ENCODE measurements around the gene OCA2. TPM values are rescaled to one million over a fixed set of nuclear protein-coding genes. Genes with fewer than 3 reads are reported as not detected.
"Not testable (repeated sequence)": the region's sequence is repeated elsewhere in the genome, so short reads cannot be mapped to it uniquely, and the experiment has no call there.

The OCA2 gene
- polyA plus RNA-seq, 1 donor from 2014 or later = not detected

GRCh38 chr15:27863000-27863399, 236.1 kb downstream of the OCA2 start:
- Mint-ChIP-seq H3K4me3 (no peak overlapping the region), H3K36me3 (no peaks in the 10 kb centered on the region), H3K9me3 (peaks cover 0 to 17% (median 16%) of the 10 kb centered on the region in 3 donors), H3K4me1 (peaks cover 0 to 2% (median 0%) of the 10 kb centered on the region in 3 donors), H3K27me3 (no peaks in the 10 kb centered on the region), H3K27ac (no peak overlapping the region)

DNA sequence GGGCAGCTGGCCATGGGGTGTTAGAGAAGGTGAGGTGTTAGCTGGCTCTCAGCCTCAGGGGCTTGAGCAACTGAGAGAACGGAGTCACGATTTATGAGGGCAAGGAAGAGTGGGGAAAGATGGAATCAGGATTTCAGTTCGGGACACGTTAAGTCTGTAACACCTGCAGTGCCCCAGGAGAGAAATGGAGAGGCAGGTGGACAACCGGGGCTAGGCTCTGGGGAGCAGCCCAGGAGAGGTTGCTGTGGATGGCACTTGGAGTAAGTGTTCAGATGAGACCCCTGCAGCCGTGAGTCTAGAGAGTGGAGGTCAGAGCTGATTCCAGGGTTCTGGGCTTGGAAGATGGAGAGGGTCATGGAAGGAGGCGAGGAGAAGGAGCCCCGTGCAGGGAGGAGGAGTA, 237.9 kb downstream of the OCA2 start:
- H3K9me3 Mint-ChIP-seq = peaks cover 5 to 29% (median 19%) of the 10 kb centered on the region in 3 donors
- peaks cover 0 to 2% (median 0%) of the 10 kb centered on the region in 3 donors for H3K4me1 Mint-ChIP-seq
- H3K27ac Mint-ChIP-seq = no peak overlapping the region
- no peaks in the 10 kb centered on the region for H3K36me3 Mint-ChIP-seq
- no peak overlapping the region for H3K4me3 Mint-ChIP-seq
- H3K27me3 Mint-ChIP-seq = no peaks in the 10 kb centered on the region

DNA sequence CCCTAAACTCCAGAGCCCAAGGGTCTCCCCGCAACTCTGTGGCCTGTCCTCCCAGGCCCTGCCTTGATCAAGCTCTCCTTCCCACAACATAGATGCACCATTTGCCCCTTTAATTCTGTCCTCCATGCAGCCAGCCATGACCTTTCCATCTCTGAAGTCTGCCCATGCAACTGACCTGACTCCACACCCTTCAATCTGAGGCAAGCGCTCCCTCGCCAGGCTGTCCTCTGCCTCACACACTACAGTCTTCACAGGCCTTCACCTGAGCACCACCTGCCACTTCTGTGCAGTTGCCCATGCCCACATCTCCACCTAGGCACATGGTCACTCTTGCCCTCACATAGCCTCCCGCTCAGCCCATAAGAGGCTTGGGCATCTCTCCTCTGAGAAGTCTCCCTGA, 244.0 kb downstream of the OCA2 start:
- H3K9me3 Mint-ChIP-seq = peaks cover 7 to 23% (median 13%) of the 10 kb centered on the region in 3 donors
- H3K36me3 Mint-ChIP-seq = no peaks in the 10 kb centered on the region
- no peak overlapping the region for H3K4me3 Mint-ChIP-seq
- no peaks in the 10 kb centered on the region for H3K27me3 Mint-ChIP-seq
- H3K4me1 Mint-ChIP-seq = no peaks in the 10 kb centered on the region
- H3K27ac Mint-ChIP-seq = no peak overlapping the region

DNA sequence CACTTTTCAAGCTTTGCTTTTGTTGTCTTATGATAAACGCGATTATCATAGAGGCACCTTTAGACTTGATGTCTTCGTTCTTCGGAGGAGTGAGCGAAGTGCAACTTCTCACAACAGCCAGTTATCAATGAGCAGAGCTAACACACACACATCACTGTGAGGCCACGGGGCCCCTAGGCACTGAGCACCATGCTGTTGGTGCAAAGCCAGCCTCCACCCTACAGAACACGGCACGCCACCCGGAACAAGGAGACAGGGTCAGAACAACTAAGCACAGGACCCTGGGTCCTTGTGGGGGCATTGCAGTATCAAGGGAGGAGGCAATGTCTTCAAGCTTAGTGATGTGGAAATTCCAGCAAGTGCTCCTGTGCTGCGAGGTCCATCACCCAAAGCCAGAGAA, 244.5 kb downstream of the OCA2 start:
- H3K36me3 Mint-ChIP-seq = no peaks in the 10 kb centered on the region
- no peaks in the 10 kb centered on the region for H3K27me3 Mint-ChIP-seq
- no peak overlapping the region for H3K4me3 Mint-ChIP-seq
- no peak overlapping the region for H3K27ac Mint-ChIP-seq
- H3K4me1 Mint-ChIP-seq = no peaks in the 10 kb centered on the region
- peaks cover 8 to 23% (median 13%) of the 10 kb centered on the region in 3 donors for H3K9me3 Mint-ChIP-seq

DNA sequence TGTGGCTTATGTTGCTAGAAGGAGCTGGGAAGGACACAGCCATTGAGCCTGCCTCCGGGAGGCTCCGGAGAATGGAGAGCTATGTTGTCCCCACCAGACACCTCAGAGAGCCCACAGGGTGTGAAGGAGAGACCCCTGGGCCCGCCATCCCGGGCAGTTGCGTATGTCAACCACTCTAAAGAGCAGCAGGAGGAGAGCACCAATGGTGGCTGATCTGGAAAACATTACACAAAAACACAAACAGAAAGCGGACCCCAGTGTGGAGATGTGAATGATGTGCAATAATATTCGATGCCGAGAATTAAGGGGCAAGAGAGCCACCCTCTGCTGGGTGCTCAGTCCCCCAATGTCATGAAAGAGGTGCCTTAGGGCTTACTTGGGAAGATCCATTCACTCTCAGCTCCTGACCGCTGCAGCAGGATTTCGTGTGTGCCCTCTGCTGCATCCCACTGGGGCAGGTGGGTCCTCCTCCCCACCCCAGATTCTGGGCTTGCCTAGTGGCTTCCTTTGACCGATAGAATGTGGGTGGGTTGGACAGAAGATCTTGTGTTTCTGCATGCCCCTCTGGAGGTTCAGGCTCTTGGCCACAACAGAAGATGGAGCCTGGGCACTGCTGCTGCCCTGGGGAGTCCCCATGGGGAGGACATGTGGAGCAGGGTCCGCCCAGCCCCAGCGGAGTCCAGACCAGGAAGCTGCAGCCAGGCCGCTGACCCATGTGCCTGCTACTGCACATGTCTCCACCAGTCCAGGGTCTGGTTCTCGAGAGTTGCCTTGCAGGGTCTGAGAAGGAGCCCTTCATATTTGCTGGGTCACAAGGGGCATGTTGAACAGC, 245.3 kb downstream of the OCA2 start:
- Mint-ChIP-seq H3K27ac (no peak overlapping the region), H3K27me3 (no peaks in the 10 kb centered on the region), H3K9me3 (peaks cover 7 to 23% (median 14%) of the 10 kb centered on the region in 3 donors), H3K4me3 (no peak overlapping the region), H3K4me1 (no peaks in the 10 kb centered on the region), H3K36me3 (no peaks in the 10 kb centered on the region)

- H3K4me1 Mint-ChIP-seq = no peaks in the 10 kb centered on the region
- no peak overlapping the region for H3K4me3 Mint-ChIP-seq
- no peaks in the 10 kb centered on the region for H3K36me3 Mint-ChIP-seq
- no peak overlapping the region for H3K27ac Mint-ChIP-seq
- H3K9me3 Mint-ChIP-seq = peaks cover 6 to 13% (median 13%) of the 10 kb centered on the region in 3 donors
- no peaks in the 10 kb centered on the region for H3K27me3 Mint-ChIP-seq
These were observed 247.3 kb downstream of the OCA2 start for GRCh38 chr15:27851858-27852210.

DNA sequence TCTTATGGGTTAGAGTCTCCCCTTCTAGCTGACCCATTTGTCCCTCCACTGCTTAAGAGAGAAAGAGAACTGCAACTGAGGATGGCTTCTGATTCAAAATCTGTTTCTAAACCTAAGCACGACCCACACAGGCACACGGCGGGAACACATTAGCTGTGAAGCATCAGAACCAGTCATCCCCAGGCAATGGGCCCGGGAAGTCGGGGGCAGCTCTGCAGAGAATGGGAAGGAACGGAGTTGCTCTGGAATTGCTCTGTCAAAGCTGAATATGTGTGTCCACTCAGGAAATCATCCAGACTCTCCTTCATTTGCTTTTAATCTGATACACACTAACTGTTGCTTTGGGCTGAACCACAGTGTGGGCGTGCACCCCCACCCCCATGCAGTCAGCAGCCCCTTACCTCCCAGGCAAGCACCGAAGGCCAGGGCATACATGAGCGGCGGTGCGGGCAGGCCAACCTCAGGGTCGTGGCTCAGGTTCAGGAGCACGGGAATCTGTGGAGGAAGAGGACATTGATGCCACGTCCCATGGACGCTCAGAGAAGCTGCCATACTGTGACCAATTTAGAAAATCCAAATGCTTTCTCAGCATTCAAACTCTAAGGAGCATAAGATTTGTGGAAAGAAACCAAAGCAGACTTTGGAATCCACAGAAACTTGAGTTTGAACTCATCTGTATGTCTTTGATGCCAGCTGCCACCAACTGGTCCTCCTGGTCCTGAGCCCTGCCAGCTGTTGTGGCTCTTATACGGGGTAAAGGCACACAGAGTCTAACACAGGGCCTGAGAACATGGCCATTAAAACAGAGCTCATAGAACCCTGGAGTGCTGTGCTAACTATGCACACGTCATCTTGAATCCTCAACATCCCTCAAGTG, 247.9 kb downstream of the OCA2 start:
- Mint-ChIP-seq H3K9me3 (peaks cover 4 to 10% (median 8%) of the 10 kb centered on the region in 3 donors), H3K27me3 (no peaks in the 10 kb centered on the region), H3K36me3 (no peaks in the 10 kb centered on the region), H3K4me1 (no peaks in the 10 kb centered on the region), H3K4me3 (no peak overlapping the region), H3K27ac (no peak overlapping the region)

DNA sequence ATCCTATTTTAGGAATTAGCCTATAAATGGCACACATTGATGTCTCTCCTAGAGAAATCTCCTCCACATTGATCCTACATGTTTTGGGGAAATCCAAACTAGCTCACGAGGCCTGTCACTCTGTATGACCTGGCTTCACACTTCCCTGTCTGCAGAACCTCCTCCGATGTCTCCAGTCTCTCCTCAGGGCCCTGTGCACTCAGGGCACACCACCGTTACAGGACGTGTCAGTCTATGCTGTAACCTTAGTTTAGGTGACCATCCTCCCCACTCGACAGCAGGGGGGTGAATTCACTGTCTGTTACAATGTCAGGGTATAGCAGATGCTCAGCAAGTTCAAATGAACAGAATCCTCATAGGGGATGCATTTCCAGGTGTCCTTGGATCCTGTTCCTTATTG, 249.1 kb downstream of the OCA2 start:
- no peak overlapping the region for H3K4me3 Mint-ChIP-seq
- no peaks in the 10 kb centered on the region for H3K36me3 Mint-ChIP-seq
- no peaks in the 10 kb centered on the region for H3K27me3 Mint-ChIP-seq
- no peak overlapping the region for H3K27ac Mint-ChIP-seq
- H3K4me1 Mint-ChIP-seq = no peaks in the 10 kb centered on the region
- H3K9me3 Mint-ChIP-seq = peaks cover 4 to 6% (median 6%) of the 10 kb centered on the region in 3 donors

GRCh38 chr15:27848936-27849335, 250.2 kb downstream of the OCA2 start:
- H3K27ac Mint-ChIP-seq, H3K4me1 Mint-ChIP-seq, H3K27me3 Mint-ChIP-seq, H3K36me3 Mint-ChIP-seq, H3K9me3 Mint-ChIP-seq: not testable (repeated sequence)
- peak overlapping the region in 1 of 4 donors; percentile 54 for H3K4me3 Mint-ChIP-seq

GRCh38 chr15:27847775-27848710, 251.1 kb downstream of the OCA2 start:
- H3K4me3 Mint-ChIP-seq = no peak overlapping the region
- H3K27me3 Mint-ChIP-seq = no peaks in the 10 kb centered on the region
- H3K4me1 Mint-ChIP-seq = no peaks in the 10 kb centered on the region
- H3K36me3 Mint-ChIP-seq = no peaks in the 10 kb centered on the region
- H3K9me3 Mint-ChIP-seq = peaks cover 4 to 6% (median 5%) of the 10 kb centered on the region in 3 donors
- H3K27ac Mint-ChIP-seq = no peak overlapping the region

GRCh38 chr15:27846722-27847395, 252.3 kb downstream of the OCA2 start:
- Mint-ChIP-seq H3K36me3 (no peaks in the 10 kb centered on the region), H3K4me1 (no peaks in the 10 kb centered on the region), H3K4me3 (no peak overlapping the region), H3K9me3 (peaks cover 2 to 6% (median 5%) of the 10 kb centered on the region in 3 donors), H3K27me3 (no peaks in the 10 kb centered on the region), H3K27ac (no peak overlapping the region)

DNA sequence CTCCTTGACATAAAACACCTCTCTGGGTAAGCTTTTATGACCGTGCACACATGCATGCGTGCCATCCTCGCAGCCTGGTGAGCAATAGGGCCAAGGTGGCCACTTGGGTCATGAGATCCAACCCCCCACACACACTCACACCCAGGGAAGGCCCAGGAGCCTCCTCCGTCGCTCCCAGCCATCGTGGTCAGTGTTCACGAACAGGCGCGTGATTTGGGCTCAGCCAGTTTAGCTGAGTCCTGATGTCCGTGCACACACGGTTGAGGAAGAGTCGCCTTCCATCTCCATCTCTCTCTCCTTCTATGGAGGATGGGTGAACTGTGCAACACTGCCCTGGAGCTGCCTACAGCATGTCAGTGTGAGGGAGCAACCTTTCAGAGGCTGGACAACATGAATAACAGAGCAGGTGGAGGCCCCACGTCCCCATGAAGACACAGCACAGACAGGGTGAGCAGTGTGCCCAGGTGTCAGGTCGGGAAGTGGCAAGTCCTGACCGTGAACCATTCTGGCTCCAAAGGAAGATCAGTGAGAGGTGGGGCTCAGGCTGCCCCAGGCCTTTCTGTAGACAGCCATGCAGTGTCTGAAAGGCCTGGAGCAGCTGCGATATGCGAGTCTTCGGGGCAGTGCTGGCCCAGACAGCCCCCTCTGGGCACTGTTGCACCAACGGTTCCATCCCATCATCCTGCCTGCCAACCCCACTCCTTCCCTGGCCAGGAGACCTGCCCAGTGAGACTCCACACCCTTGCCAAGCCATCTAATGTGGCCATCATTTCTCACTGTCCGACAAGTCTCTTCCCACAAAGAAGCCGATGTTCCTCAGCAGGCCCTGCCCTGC, 253.4 kb downstream of the OCA2 start:
- Mint-ChIP-seq H3K4me3 (no peak overlapping the region), H3K27ac (no peak overlapping the region), H3K9me3 (peaks cover 1 to 4% (median 2%) of the 10 kb centered on the region in 3 donors), H3K36me3 (no peaks in the 10 kb centered on the region), H3K4me1 (no peaks in the 10 kb centered on the region), H3K27me3 (no peaks in the 10 kb centered on the region)

GRCh38 chr15:27844018-27844666, 255.0 kb downstream of the OCA2 start:
- no peaks in the 10 kb centered on the region for H3K4me1 Mint-ChIP-seq
- no peak overlapping the region for H3K4me3 Mint-ChIP-seq
- H3K9me3 Mint-ChIP-seq = peaks cover 0 to 3% (median 0%) of the 10 kb centered on the region in 3 donors
- H3K27me3 Mint-ChIP-seq = no peaks in the 10 kb centered on the region
- H3K27ac Mint-ChIP-seq = no peak overlapping the region
- H3K36me3 Mint-ChIP-seq = no peaks in the 10 kb centered on the region

All from IgD-negative memory B cell (primary cell).